Activated CD8-positive, alpha-beta T cell treated with anti-CD3 and anti-CD28 coated beads for 36 hours (primary cell): ENCODE measurements around the gene SAMD8. TPM values are rescaled to one million over a fixed set of nuclear protein-coding genes. Genes with fewer than 3 reads are reported as not detected.

Source experiments
- ATAC-seq: fragments of 200-7000 bp; cut with Tn5 transposase; one replicate; pipeline ENCODE4 v1.10.0; 2021; ENCODE audit warnings: mild to moderate bottlenecking, moderate library complexity
- CTCF ChIA-PET: fragments of 350-600 bp; sonication (Branson Sonifier 250); formaldehyde crosslinking; loops from one replicate; lab custom pipeline; 2021; ENCODE audit warnings: antibody characterized with exemption; lab: Charles Lee
- POLR2A ChIA-PET: fragments of 350-600 bp; sonication (Branson Sonifier 250); formaldehyde crosslinking; loops from one replicate; lab custom pipeline; 2021; ENCODE audit warnings: antibody characterized with exemption; lab: Charles Lee
- DNase-seq: peaks from one replicate; pipeline ENCODE4 v3.0.0-alpha.2; 2020
- H3K27ac Mint-ChIP-seq: one replicate; pipeline ENCODE4 v1.8.0; 2021; ENCODE audit warnings: mild to moderate bottlenecking, mixed read lengths
- H3K27me3 Mint-ChIP-seq: one replicate; pipeline ENCODE4 v1.8.0; 2021; ENCODE audit warnings: mixed read lengths
- H3K36me3 Mint-ChIP-seq: one replicate; pipeline ENCODE4 v1.8.0; 2021; ENCODE audit warnings: low read depth, mixed read lengths
- H3K4me1 Mint-ChIP-seq: one replicate; pipeline ENCODE4 v1.8.0; 2021; ENCODE audit warnings: low read depth, mixed read lengths
- H3K4me3 Mint-ChIP-seq: one replicate; pipeline ENCODE4 v1.8.0; 2021; ENCODE audit warnings: mild to moderate bottlenecking, moderate library complexity, mixed read lengths
- H3K9me3 Mint-ChIP-seq: one replicate; pipeline ENCODE4 v1.8.0; 2021; ENCODE audit warnings: mixed read lengths
- intact Hi-C: fragments of 100-400 bp; cut with micrococcal nuclease; formaldehyde crosslinking; loops from one replicate; pipeline ENCODE4 v1.10.0; 2022
- total RNA-seq, 2 experiments: library from RNA; stranded (reverse); gene quantifications; one replicate each; pipeline ENCODE4 v1.2.3, GENCODE V29; 2021
- TF ChIP-seq, protein P1 (sequence below): fragments of 200-600 bp; IDR thresholded peaks from one replicate; pipeline ENCODE4 v1.8.0; 2022; ENCODE audit warnings: antibody characterized with exemption, mild to moderate bottlenecking

The SAMD8 gene
- total RNA-seq, 2 experiments from 2014 or later: 21.9 to 23.7 TPM

DNA sequence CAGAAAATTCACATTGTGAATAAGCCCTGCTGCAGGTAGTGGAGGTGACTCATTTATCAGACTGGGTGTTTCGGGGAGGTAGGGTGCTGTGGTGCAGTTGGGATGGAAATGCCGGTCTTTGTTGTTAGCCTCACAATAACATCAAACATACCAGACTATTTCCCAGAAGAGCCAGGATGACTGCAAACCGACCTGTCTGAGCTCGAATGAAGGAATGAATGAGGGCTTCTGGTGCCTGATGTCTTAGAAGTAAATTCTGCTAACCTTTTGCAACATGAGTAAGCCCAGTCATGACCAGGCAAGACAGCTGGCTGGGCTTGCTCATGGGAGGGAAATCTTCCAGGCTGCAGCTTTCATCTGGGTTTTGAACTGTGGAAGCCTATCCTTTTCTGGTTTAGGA lies 96.7 kb downstream of the SAMD8 start:
- H3K9me3 Mint-ChIP-seq: no peaks in the 10 kb centered on the region
- CTCF ChIA-PET: interaction anchor here (0.9 to 8.5 kb wide), 3 partner anchors 12 to 37 kb away, joined by 3 to 57 read pairs (median 3); no protein-coding TSS in a partner anchor
- intact Hi-C loops: no loop called here
- DNase-seq (peak; percentile 37), ATAC-seq (no peak)
- H3K27ac Mint-ChIP-seq: peak overlapping the region; percentile 74
- peaks cover 20% of the 10 kb centered on the region for H3K36me3 Mint-ChIP-seq
- POLR2A ChIA-PET: interaction anchor here (0.7 to 6.3 kb wide), 4 partner anchors 12 to 25 kb away, joined by 3 to 106 read pairs (median 4); partner anchors contain the start of gene COMTD1
- H3K4me1 Mint-ChIP-seq: peaks cover 30% of the 10 kb centered on the region
- no peaks in the 10 kb centered on the region for H3K27me3 Mint-ChIP-seq
- peak overlapping the region; percentile 12 for H3K4me3 Mint-ChIP-seq
- TF ChIP-seq, protein P1, sequence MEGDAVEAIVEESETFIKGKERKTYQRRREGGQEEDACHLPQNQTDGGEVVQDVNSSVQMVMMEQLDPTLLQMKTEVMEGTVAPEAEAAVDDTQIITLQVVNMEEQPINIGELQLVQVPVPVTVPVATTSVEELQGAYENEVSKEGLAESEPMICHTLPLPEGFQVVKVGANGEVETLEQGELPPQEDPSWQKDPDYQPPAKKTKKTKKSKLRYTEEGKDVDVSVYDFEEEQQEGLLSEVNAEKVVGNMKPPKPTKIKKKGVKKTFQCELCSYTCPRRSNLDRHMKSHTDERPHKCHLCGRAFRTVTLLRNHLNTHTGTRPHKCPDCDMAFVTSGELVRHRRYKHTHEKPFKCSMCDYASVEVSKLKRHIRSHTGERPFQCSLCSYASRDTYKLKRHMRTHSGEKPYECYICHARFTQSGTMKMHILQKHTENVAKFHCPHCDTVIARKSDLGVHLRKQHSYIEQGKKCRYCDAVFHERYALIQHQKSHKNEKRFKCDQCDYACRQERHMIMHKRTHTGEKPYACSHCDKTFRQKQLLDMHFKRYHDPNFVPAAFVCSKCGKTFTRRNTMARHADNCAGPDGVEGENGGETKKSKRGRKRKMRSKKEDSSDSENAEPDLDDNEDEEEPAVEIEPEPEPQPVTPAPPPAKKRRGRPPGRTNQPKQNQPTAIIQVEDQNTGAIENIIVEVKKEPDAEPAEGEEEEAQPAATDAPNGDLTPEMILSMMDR: no peak

DNA sequence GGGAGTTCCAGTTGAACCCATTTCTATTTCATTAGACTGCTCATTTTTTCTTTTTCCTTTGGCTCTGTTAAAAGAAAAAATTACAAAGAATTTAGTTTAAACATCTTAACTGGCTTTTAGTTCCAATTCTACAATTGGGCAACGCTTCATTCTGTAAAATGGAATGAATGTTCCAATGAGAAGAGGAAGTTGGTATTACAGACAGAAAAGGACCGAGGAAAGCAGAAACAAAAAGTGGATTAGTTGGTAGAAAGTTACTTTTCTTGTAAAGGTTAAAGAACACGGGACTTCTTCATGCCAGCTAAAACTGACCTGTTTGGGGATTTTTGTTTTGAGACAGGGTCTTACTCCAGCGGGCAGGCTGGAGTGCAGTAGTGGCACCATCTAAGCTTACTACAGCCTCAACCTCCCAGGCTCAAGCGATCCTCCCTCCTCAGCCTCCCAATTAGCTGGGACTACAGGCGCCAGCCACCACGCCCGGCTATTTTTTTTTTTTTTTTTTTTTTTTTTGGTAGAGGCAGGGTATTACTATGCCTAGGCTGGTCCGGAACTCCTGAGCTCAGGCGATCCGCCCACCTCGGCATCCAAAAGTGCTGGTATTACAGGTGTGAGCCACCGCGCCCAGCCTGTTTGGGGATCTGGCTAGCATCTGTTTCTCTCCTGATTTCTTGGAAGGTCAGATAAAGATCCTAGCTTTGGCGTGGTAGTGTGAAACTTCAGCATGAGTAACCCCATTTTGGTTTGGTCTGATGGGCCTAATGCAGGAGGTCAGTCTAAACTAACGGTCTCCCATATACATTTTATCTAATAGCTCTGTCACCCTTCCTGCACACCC lies 97.8 kb downstream of the SAMD8 start:
- Mint-ChIP-seq H3K36me3 (peaks cover 26% of the 10 kb centered on the region), H3K27ac (peak overlapping the region; percentile 100), H3K4me1 (peaks cover 36% of the 10 kb centered on the region), H3K27me3 (no peaks in the 10 kb centered on the region), H3K9me3 (no peaks in the 10 kb centered on the region), H3K4me3 (peak overlapping the region; percentile 98)
- intact Hi-C loops: no loop called here
- TF ChIP-seq, protein P1: no peak
- ATAC-seq (no peak), DNase-seq (peak; percentile 17)
- POLR2A ChIA-PET: interaction anchor here (0.6 to 6.3 kb wide), 13 partner anchors 9 to 1393 kb away, joined by 3 to 106 read pairs (median 4); partner anchors contain the start of gene COMTD1
- CTCF ChIA-PET: interaction anchor here (0.8 to 8.5 kb wide), 8 partner anchors 12 to 105 kb away, joined by 3 to 57 read pairs (median 6); partner anchors contain the start of genes COMTD1 and SAMD8

DNA sequence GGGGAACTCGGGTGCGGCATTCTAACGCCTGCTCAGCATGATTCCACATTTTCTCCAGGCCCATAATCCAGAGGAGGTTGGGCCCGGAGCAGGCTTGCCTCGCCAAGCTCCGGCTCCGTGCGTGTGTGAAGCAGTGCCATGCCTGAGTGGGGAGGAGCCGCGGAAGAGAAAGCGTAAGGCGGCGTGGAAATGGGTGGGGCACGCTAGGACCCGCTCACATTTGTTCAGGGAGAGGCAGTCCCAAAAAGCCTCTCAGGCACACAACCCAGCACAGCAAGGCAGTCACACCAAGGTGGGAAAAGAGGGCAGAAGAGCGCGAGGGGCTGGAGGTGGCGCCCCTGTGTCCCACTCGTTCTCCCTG lies 98.4 kb downstream of the SAMD8 start:
- ATAC-seq: peak; percentile 60
- Mint-ChIP-seq H3K27ac (peak overlapping the region; percentile 100), H3K36me3 (peaks cover 31% of the 10 kb centered on the region), H3K9me3 (no peaks in the 10 kb centered on the region), H3K4me1 (peaks cover 38% of the 10 kb centered on the region), H3K27me3 (no peaks in the 10 kb centered on the region), H3K4me3 (peak overlapping the region; percentile 98)
- peak; percentile 81 for DNase-seq
- CTCF ChIA-PET: interaction anchor here (0.6 to 8.5 kb wide), 10 partner anchors 12 to 346 kb away, joined by 3 to 57 read pairs (median 6); partner anchors contain the start of genes COMTD1 and SAMD8
- intact Hi-C loops: no loop called here
- POLR2A ChIA-PET: interaction anchor here (0.6 to 6.3 kb wide), 15 partner anchors 8 to 1393 kb away, joined by 3 to 106 read pairs (median 4); partner anchors contain the start of genes COMTD1 and SAMD8
- TF ChIP-seq, protein P1: no peak

DNA sequence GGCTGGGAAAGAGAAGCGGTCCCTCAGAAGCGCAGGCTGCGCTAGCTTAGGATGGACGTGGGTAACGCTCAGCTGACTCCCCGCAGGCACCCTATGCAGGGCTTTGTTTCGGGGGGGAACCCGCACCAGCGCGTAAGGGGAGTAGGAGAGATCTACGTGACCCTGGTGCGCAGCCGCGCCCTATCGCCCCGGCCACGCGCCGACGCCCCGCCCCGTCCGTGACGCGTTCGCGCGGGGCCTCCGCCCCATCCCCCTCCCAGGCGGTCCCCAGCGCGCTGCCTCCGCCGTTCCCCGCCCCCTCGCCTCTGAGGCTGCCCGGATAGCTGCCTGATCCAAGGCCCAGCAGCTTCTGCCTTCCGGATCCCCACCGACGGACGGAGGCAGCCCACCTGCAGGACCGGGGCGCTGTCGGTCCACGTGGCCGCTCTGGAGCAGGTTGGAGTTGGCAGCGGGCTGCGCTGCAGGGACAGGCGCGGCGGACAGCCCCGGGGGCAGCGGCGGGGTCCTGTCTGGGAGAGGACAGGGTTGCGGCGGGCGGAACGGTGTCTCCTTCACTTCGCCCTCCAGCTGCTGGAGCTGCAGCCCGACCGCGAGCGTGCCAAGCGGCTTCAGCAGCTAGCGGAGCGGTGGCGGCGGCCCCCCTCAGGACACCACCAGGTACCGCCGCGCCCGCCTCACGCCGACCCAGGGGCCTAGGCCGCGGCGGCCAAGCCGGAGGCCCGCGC lies 99.0 kb downstream of the SAMD8 start, which contains the start of gene VDAC2:
Gene VDAC2, plus strand, starts transcription at position 515 of the 725 bp plus-strand sequence. CDS start 363 bp downstream, outside the sequence.
- H3K4me1 Mint-ChIP-seq: peaks cover 38% of the 10 kb centered on the region
- peak; percentile 91 for ATAC-seq
- CTCF ChIA-PET: interaction anchor here (0.6 to 8.5 kb wide), 14 partner anchors 10 to 346 kb away, joined by 3 to 57 read pairs (median 5); partner anchors contain the start of genes COMTD1 and SAMD8
- H3K27ac Mint-ChIP-seq: peak within 1 kb of the TSS; percentile 100
- TF ChIP-seq, protein P1: no peak
- no peaks in the 10 kb centered on the region for H3K9me3 Mint-ChIP-seq
- H3K36me3 Mint-ChIP-seq: peaks cover 32% of the 10 kb centered on the region
- peak; percentile 93 for DNase-seq
- H3K27me3 Mint-ChIP-seq: no peaks in the 10 kb centered on the region
- intact Hi-C loops: no loop called here
- H3K4me3 Mint-ChIP-seq: peak within 1 kb of the TSS; percentile 98
- POLR2A ChIA-PET: interaction anchor here (0.6 to 6.3 kb wide), 19 partner anchors 8 to 99 kb away, joined by 3 to 106 read pairs (median 5); partner anchors contain the start of genes COMTD1 and SAMD8
